Measurements from ENCODE around the gene CD82. TPM values are rescaled to one million over a fixed set of nuclear protein-coding genes. Genes with fewer than 3 reads are reported as not detected.
"Not testable (repeated sequence)": the region's sequence is repeated elsewhere in the genome, so short reads cannot be mapped to it uniquely, and the experiment has no call there.

Gene CD82
- total RNA-seq, 1 donor from 2014 or later = 35.5 TPM

GRCh38 chr11:44547534-44547933, 17.9 kb upstream of the CD82 start:
- not testable (repeated sequence) for H3K27me3 ChIP-seq (ENCODE audit: control insufficient read depth in 3 of 3, insufficient read depth in 3 of 3, low read length in 3 of 3); H3K36me3 ChIP-seq (ENCODE audit: control insufficient read depth in 3 of 3, insufficient read depth in 3 of 3, low read length in 3 of 3); H3K27ac ChIP-seq (ENCODE audit: low read depth, low read length); H3K9me3 ChIP-seq (ENCODE audit: control insufficient read depth in 3 of 3, low read length in 3 of 3); H3K4me3 ChIP-seq (ENCODE audit: low read length in 3 of 3); H3K4me1 ChIP-seq (ENCODE audit: control insufficient read depth in 3 of 3, insufficient read depth in 3 of 3, low read length in 3 of 3); H3K9ac ChIP-seq (ENCODE audit: low read depth in 1 of 3, low read length in 3 of 3)

GRCh38 chr11:44548032-44548695, 17.3 kb upstream of the CD82 start:
- Histone ChIP-seq H3K9me3 (ENCODE audit: control insufficient read depth in 3 of 3, low read length in 3 of 3) (no peaks in the 10 kb centered on the region), H3K36me3 (ENCODE audit: control insufficient read depth in 3 of 3, insufficient read depth in 3 of 3, low read length in 3 of 3) (no peaks in the 10 kb centered on the region), H3K27ac (ENCODE audit: low read depth, low read length) (no peak overlapping the region), H3K27me3 (ENCODE audit: control insufficient read depth in 3 of 3, insufficient read depth in 3 of 3, low read length in 3 of 3) (no peaks in the 10 kb centered on the region), H3K4me1 (ENCODE audit: control insufficient read depth in 3 of 3, insufficient read depth in 3 of 3, low read length in 3 of 3) (no peaks in the 10 kb centered on the region), H3K4me3 (ENCODE audit: low read length in 3 of 3) (no peak overlapping the region), H3K9ac (ENCODE audit: low read depth in 1 of 3, low read length in 3 of 3) (no peak overlapping the region)

GRCh38 chr11:44548961-44549749, 16.3 kb upstream of the CD82 start:
- not testable (repeated sequence) for H3K9ac ChIP-seq (ENCODE audit: low read depth in 1 of 3, low read length in 3 of 3); H3K4me1 ChIP-seq (ENCODE audit: control insufficient read depth in 3 of 3, insufficient read depth in 3 of 3, low read length in 3 of 3); H3K9me3 ChIP-seq (ENCODE audit: control insufficient read depth in 3 of 3, low read length in 3 of 3); H3K27ac ChIP-seq (ENCODE audit: low read depth, low read length); H3K27me3 ChIP-seq (ENCODE audit: control insufficient read depth in 3 of 3, insufficient read depth in 3 of 3, low read length in 3 of 3); H3K36me3 ChIP-seq (ENCODE audit: control insufficient read depth in 3 of 3, insufficient read depth in 3 of 3, low read length in 3 of 3); H3K4me3 ChIP-seq (ENCODE audit: low read length in 3 of 3)

- no peaks in the 10 kb centered on the region for H3K27me3 ChIP-seq (ENCODE audit: control insufficient read depth in 3 of 3, insufficient read depth in 3 of 3, low read length in 3 of 3)
- H3K9me3 ChIP-seq (ENCODE audit: control insufficient read depth in 3 of 3, low read length in 3 of 3) = no peaks in the 10 kb centered on the region
- no peak overlapping the region for H3K9ac ChIP-seq (ENCODE audit: low read depth in 1 of 3, low read length in 3 of 3)
- H3K27ac ChIP-seq (ENCODE audit: low read depth, low read length) = no peak overlapping the region
- no peaks in the 10 kb centered on the region for H3K36me3 ChIP-seq (ENCODE audit: control insufficient read depth in 3 of 3, insufficient read depth in 3 of 3, low read length in 3 of 3)
- no peak overlapping the region for H3K4me3 ChIP-seq (ENCODE audit: low read length in 3 of 3)
- no peaks in the 10 kb centered on the region for H3K4me1 ChIP-seq (ENCODE audit: control insufficient read depth in 3 of 3, insufficient read depth in 3 of 3, low read length in 3 of 3)
Observed at GRCh38 chr11:44550123-44550522, 15.3 kb upstream of the CD82 start.

GRCh38 chr11:44551456-44552139, 13.9 kb upstream of the CD82 start:
- Histone ChIP-seq H3K4me3 (ENCODE audit: low read length in 3 of 3) (no peak overlapping the region), H3K4me1 (ENCODE audit: control insufficient read depth in 3 of 3, insufficient read depth in 3 of 3, low read length in 3 of 3) (no peaks in the 10 kb centered on the region), H3K9ac (ENCODE audit: low read depth in 1 of 3, low read length in 3 of 3) (no peak overlapping the region), H3K27me3 (ENCODE audit: control insufficient read depth in 3 of 3, insufficient read depth in 3 of 3, low read length in 3 of 3) (no peaks in the 10 kb centered on the region), H3K9me3 (ENCODE audit: control insufficient read depth in 3 of 3, low read length in 3 of 3) (no peaks in the 10 kb centered on the region), H3K27ac (ENCODE audit: low read depth, low read length) (no peak overlapping the region), H3K36me3 (ENCODE audit: control insufficient read depth in 3 of 3, insufficient read depth in 3 of 3, low read length in 3 of 3) (no peaks in the 10 kb centered on the region)

- Histone ChIP-seq H3K36me3 (ENCODE audit: control insufficient read depth in 3 of 3, insufficient read depth in 3 of 3, low read length in 3 of 3) (no peaks in the 10 kb centered on the region), H3K4me1 (ENCODE audit: control insufficient read depth in 3 of 3, insufficient read depth in 3 of 3, low read length in 3 of 3) (peaks cover 0 to 7% (median 5%) of the 10 kb centered on the region in 3 donors), H3K9ac (ENCODE audit: low read depth in 1 of 3, low read length in 3 of 3) (no peak overlapping the region), H3K4me3 (ENCODE audit: low read length in 3 of 3) (no peak overlapping the region), H3K9me3 (ENCODE audit: control insufficient read depth in 3 of 3, low read length in 3 of 3) (no peaks in the 10 kb centered on the region), H3K27ac (ENCODE audit: low read depth, low read length) (no peak overlapping the region), H3K27me3 (ENCODE audit: control insufficient read depth in 3 of 3, insufficient read depth in 3 of 3, low read length in 3 of 3) (no peaks in the 10 kb centered on the region)
Observed at GRCh38 chr11:44555031-44555800, 10.2 kb upstream of the CD82 start.

GRCh38 chr11:44556735-44557409, 8.6 kb upstream of the CD82 start:
- no peaks in the 10 kb centered on the region for H3K9me3 ChIP-seq (ENCODE audit: control insufficient read depth in 3 of 3, low read length in 3 of 3)
- H3K4me3 ChIP-seq (ENCODE audit: low read length in 3 of 3) = no peak overlapping the region
- no peak overlapping the region for H3K27ac ChIP-seq (ENCODE audit: low read depth, low read length)

GRCh38 chr11:44557464-44557863, 8.0 kb upstream of the CD82 start:
- Histone ChIP-seq H3K36me3 (ENCODE audit: control insufficient read depth in 3 of 3, insufficient read depth in 3 of 3, low read length in 3 of 3) (no peaks in the 10 kb centered on the region), H3K27me3 (ENCODE audit: control insufficient read depth in 3 of 3, insufficient read depth in 3 of 3, low read length in 3 of 3) (no peaks in the 10 kb centered on the region), H3K27ac (ENCODE audit: low read depth, low read length) (no peak overlapping the region), H3K9ac (ENCODE audit: low read depth in 1 of 3, low read length in 3 of 3) (no peak overlapping the region), H3K9me3 (ENCODE audit: control insufficient read depth in 3 of 3, low read length in 3 of 3) (no peaks in the 10 kb centered on the region), H3K4me3 (ENCODE audit: low read length in 3 of 3) (no peak overlapping the region), H3K4me1 (ENCODE audit: control insufficient read depth in 3 of 3, insufficient read depth in 3 of 3, low read length in 3 of 3) (peaks cover 0 to 7% (median 5%) of the 10 kb centered on the region in 3 donors)

More at GRCh38 chr11:44556735-44557409, 8.6 kb upstream of the CD82 start:
- H3K36me3 ChIP-seq (ENCODE audit: control insufficient read depth in 3 of 3, insufficient read depth in 3 of 3, low read length in 3 of 3) = no peaks in the 10 kb centered on the region
- H3K9ac ChIP-seq (ENCODE audit: low read depth in 1 of 3, low read length in 3 of 3) = no peak overlapping the region
- no peaks in the 10 kb centered on the region for H3K27me3 ChIP-seq (ENCODE audit: control insufficient read depth in 3 of 3, insufficient read depth in 3 of 3, low read length in 3 of 3)
- H3K4me1 ChIP-seq (ENCODE audit: control insufficient read depth in 3 of 3, insufficient read depth in 3 of 3, low read length in 3 of 3) = peaks cover 0 to 7% (median 5%) of the 10 kb centered on the region in 3 donors

- Histone ChIP-seq H3K27ac (ENCODE audit: low read depth, low read length) (no peak overlapping the region), H3K27me3 (ENCODE audit: control insufficient read depth in 3 of 3, insufficient read depth in 3 of 3, low read length in 3 of 3) (no peaks in the 10 kb centered on the region), H3K36me3 (ENCODE audit: control insufficient read depth in 3 of 3, insufficient read depth in 3 of 3, low read length in 3 of 3) (no peaks in the 10 kb centered on the region), H3K9me3 (ENCODE audit: control insufficient read depth in 3 of 3, low read length in 3 of 3) (no peaks in the 10 kb centered on the region), H3K9ac (ENCODE audit: low read depth in 1 of 3, low read length in 3 of 3) (no peak overlapping the region), H3K4me1 (ENCODE audit: control insufficient read depth in 3 of 3, insufficient read depth in 3 of 3, low read length in 3 of 3) (peaks cover 6 to 20% (median 9%) of the 10 kb centered on the region in 3 donors), H3K4me3 (ENCODE audit: low read length in 3 of 3) (no peak overlapping the region)
Observed at GRCh38 chr11:44559207-44559939, 6.1 kb upstream of the CD82 start.
